HG03432 (cell line): ENCODE data around the gene TMEM132A.

Source experiments
- ATAC-seq: cut with Tn5 transposase; IDR thresholded peaks from one replicate; pipeline ENCODE4 v1.9.1; 2021; ENCODE audit warnings: mild to moderate bottlenecking, moderate library complexity; ENCODE audit not compliant: unreplicated experiment

Gene TMEM132A

GRCh38 chr11:60935676-60936442 lies 11.6 kb downstream of the TMEM132A start:
- ATAC-seq = no peak

GRCh38 chr11:60936467-60937143 lies 12.3 kb downstream of the TMEM132A start:
- no peak for ATAC-seq

DNA sequence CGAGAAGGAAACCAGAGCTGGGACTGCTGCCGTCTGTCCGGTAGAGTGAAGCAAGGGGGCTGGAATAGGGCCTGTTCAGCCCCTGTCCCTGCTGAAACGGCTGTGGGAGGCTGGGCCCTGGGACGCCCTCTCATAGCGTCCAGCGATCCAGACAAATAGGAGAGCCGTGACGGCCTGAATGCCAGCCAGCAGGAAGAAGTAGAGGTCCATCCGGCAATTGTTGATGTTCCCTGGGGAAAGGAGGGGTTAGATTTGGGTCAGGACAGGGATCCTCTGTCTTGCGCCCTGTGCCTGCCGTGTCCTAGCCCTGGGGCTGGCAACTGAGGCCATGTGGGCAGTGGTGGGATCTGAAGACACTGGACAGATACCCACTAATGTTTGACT lies 12.9 kb downstream of the TMEM132A start:
- no peak for ATAC-seq

GRCh38 chr11:60937811-60938210 lies 13.6 kb downstream of the TMEM132A start:
- no peak for ATAC-seq

GRCh38 chr11:60938500-60938899 lies 14.2 kb downstream of the TMEM132A start:
- ATAC-seq = no peak

- no peak for ATAC-seq
These were observed 15.0 kb downstream of the TMEM132A start for GRCh38 chr11:60939301-60939700.

GRCh38 chr11:60939855-60940254 lies 15.6 kb downstream of the TMEM132A start:
- no peak for ATAC-seq

- ATAC-seq = no peak
These were observed 17.3 kb downstream of the TMEM132A start for GRCh38 chr11:60941371-60942119.

- ATAC-seq = no peak
These were observed 18.0 kb downstream of the TMEM132A start for GRCh38 chr11:60942219-60942618.

- ATAC-seq = no peak
These were observed 18.8 kb downstream of the TMEM132A start for GRCh38 chr11:60942970-60943565.

DNA sequence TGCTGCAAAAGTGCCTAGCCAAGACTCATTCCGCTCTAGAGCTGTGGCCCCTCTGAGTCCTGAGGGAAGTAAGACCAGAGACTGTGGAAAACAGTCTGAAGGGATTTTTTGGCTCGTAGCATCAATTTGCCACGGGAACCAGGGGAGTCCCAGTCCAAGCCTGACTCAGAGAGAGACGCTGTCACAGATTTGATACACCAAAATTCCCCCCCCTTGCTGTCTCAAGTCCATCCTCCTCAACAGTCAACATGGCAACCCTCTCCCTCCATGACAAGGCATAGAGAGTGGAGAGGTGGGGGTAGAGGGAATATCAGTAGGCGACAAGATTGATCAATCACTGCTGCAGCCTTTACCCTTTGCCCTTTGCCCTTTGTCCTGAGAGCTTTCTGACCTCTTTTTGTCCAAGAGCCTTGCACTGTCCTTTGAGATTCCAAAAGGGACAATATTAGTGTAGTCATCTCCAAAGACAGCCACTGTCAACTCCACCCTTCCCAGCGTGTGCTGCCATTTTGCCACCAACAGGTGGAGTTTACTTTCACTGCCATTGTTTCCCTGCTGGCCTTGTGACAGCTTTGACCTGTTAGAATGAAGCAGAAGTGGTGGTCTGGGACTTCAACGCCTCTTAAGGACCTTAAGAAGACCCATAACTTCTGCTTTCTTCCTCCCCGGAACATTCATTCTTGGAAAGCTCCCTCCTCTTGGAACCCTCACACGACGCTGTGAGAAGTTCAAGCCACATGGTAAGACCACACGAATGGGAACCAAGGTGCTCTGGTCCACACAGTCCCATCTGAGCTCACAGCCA lies 20.4 kb downstream of the TMEM132A start:
- no peak for ATAC-seq

DNA sequence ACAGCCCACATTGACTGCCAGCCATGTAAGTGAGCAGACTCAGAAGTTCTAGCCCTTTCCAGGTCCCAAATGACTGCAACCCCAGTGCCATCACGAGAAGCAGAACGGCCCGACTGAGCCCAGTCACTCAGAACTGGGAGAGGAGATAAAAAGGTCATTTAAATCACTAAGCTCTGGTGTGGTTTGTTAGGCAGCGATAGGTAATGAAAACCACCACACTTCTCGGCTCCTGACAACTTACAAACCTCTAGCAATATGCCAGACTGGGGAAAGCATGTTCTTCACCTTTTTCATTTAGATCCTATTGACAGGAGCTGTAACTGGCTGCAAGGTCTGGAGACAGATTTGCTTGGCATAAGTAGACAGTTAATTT lies 21.0 kb downstream of the TMEM132A start:
- ATAC-seq = no peak

GRCh38 chr11:60946601-60947264 lies 22.5 kb downstream of the TMEM132A start:
- ATAC-seq = no peak

DNA sequence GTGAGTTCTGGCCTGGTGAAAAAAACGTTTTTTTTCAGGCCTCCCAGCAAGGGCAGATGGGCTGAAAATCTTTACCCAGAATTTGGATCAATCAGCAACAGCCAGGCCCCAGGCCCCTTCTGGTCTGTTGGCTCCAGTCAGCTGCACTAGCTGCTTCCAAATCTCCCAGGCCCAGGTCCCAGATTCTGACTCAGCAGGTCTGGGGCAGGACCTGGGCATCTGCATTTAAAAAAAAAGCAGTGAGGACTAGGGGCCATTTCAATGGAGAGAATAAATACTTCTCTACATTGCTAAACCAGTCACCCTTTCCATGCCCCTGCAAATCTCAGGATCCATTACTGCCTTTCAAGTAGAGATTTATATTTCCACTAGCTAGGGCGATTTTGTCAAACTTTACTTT lies 23.4 kb downstream of the TMEM132A start:
- ATAC-seq = no peak

DNA sequence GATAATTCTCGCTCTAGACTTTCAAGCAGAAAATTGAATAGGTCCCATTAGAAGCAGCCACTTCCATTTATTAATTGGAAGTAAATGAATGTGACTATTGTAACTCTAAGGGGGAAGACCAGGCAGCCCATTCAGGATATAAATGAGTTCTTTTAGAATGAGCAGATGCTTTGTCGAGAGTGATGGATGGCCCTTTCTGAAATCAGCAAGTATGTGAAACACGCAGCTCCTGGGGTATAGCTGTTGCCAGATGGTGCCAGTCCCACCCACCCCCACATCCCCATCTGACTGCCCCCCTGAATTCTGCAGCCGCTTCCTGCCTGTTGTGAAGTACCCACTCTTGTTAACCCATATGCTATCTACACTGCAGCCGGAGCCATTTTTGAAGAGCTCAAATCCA lies 24.0 kb downstream of the TMEM132A start:
- no peak for ATAC-seq

- no peak for ATAC-seq
These were observed 25.8 kb downstream of the TMEM132A start for GRCh38 chr11:60950024-60950423.

- peak; percentile 21 for ATAC-seq
These were observed 26.8 kb downstream of the TMEM132A start for GRCh38 chr11:60950933-60951605.

DNA sequence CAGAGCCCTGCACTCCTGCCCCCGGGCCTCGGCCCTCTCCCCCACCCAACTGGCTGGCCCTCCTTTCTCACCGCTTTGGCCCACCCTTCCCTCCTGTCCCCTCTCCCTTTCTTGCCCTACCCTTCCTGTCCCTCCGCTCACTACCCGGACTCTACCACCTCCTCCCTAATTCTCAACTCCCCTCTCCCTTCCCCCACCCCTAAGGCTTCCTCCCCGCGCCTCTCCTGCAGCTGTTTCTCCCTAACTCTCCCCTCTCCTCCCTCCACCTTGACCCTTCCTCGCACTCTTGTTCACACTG lies 27.3 kb downstream of the TMEM132A start:
- ATAC-seq = no peak

DNA sequence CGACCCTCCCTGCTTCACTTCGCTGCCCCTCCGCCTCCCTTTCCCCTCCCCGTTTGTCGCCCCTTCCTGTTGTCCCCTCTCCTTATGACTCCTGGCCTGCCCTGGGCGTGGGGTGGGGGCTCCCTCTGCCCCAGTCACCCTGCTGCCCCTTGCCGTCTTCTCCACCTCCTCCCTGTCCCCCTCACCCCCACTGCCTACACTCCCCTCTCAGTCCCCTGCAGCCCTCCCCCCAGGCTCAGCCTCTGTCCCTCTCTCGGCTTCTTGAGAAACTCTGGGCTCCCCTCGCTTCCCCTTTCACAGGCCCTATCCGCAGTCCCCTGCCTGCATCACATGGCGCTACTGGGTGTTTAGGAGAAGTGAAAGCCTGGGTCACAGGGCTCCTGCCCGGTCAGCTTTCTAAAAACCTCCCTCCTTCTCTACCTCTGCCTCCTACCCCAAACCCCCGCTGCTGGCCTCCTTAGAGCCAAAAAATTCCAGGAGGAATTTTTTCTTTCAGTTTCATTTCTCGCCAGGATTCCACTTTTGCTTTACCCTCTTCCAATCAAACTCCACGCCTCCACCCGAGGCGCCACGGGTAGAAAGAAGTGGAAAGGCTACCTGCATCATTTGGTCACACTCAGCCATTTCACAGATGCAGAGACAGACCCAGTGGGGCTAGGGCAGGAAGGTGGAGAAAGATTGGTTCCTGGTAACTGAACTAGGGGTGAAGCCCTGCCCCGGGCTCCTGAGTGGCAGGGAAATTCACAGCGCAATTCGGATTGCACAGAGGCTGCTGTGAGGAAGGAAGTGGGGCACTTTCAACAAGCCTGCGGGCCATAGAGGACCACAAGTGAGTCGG lies 27.9 kb downstream of the TMEM132A start, which contains the start of gene SLC15A3:
TSS of gene SLC15A3 (minus strand) at position 273 of the 838 bp plus-strand sequence. CDS start 625 bp downstream, outside the sequence.
- ATAC-seq = peak; percentile 77
